T-helper 2 cell treated with Interferon-gamma antibody and Interleukin-4, amounts not matched to agents 5 μg/mL and 100 μg/mL, for 36 hours (primary cell): Measurements from ENCODE around the gene PPP1CB.
"Not testable (repeated sequence)": the region's sequence is repeated elsewhere in the genome, so short reads cannot be mapped to it uniquely, and the experiment has no call there.

Experiments used
- DNase-seq: peaks from one replicate; pipeline ENCODE4 v3.0.0; 2021; ENCODE audit warnings: low spot score
- H3K27ac Mint-ChIP-seq: one replicate; pipeline ENCODE4 v1.8.0; 2021; ENCODE audit warnings: mild to moderate bottlenecking, mixed read lengths
- H3K27me3 Mint-ChIP-seq: one replicate; pipeline ENCODE4 v1.8.0; 2021; ENCODE audit warnings: low read depth, mixed read lengths
- H3K36me3 Mint-ChIP-seq: one replicate; pipeline ENCODE4 v1.8.0; 2021; ENCODE audit warnings: low read depth, mixed read lengths
- H3K4me1 Mint-ChIP-seq: one replicate; pipeline ENCODE4 v1.8.0; 2021; ENCODE audit warnings: low read depth, mixed read lengths
- H3K4me3 Mint-ChIP-seq: one replicate; pipeline ENCODE4 v1.8.0; 2022; ENCODE audit warnings: mild to moderate bottlenecking, moderate library complexity, mixed read lengths
- H3K9me3 Mint-ChIP-seq: one replicate; pipeline ENCODE4 v1.8.0; 2021; ENCODE audit warnings: mixed read lengths

The PPP1CB gene

GRCh38 chr2:28772351-28772750 lies 20.7 kb downstream of the PPP1CB start:
- peaks cover 26% of the 10 kb centered on the region for H3K36me3 Mint-ChIP-seq
- H3K4me3 Mint-ChIP-seq = no peak overlapping the region
- no peaks in the 10 kb centered on the region for H3K9me3 Mint-ChIP-seq
- H3K4me1 Mint-ChIP-seq = peaks cover 22% of the 10 kb centered on the region
- no peaks in the 10 kb centered on the region for H3K27me3 Mint-ChIP-seq
- DNase-seq = no peak
- no peak overlapping the region for H3K27ac Mint-ChIP-seq

- Mint-ChIP-seq H3K27ac (no peak overlapping the region), H3K27me3 (no peaks in the 10 kb centered on the region), H3K36me3 (peaks cover 25% of the 10 kb centered on the region), H3K4me1 (peaks cover 10% of the 10 kb centered on the region), H3K9me3 (no peaks in the 10 kb centered on the region), H3K4me3 (no peak overlapping the region)
- no peak for DNase-seq
Measured at GRCh38 chr2:28776471-28776870, 24.8 kb downstream of the PPP1CB start.

GRCh38 chr2:28778392-28778791 lies 26.8 kb downstream of the PPP1CB start:
- Mint-ChIP-seq H3K27me3 (no peaks in the 10 kb centered on the region), H3K4me1 (peaks cover 4% of the 10 kb centered on the region), H3K9me3 (no peaks in the 10 kb centered on the region), H3K4me3 (no peak overlapping the region), H3K36me3 (peaks cover 34% of the 10 kb centered on the region), H3K27ac (no peak overlapping the region)
- no peak for DNase-seq

GRCh38 chr2:28779001-28779400 lies 27.4 kb downstream of the PPP1CB start:
- no peak for DNase-seq
- Mint-ChIP-seq H3K36me3 (peaks cover 37% of the 10 kb centered on the region), H3K27me3 (no peaks in the 10 kb centered on the region), H3K4me3 (no peak overlapping the region), H3K4me1 (peaks cover 4% of the 10 kb centered on the region), H3K9me3 (no peaks in the 10 kb centered on the region), H3K27ac (no peak overlapping the region)

- no peak for DNase-seq
- Mint-ChIP-seq H3K4me1 (peaks cover 4% of the 10 kb centered on the region), H3K36me3 (peaks cover 40% of the 10 kb centered on the region), H3K27ac (no peak overlapping the region), H3K9me3 (no peaks in the 10 kb centered on the region), H3K27me3 (no peaks in the 10 kb centered on the region), H3K4me3 (no peak overlapping the region)
Measured at GRCh38 chr2:28780496-28780895, 28.9 kb downstream of the PPP1CB start.

GRCh38 chr2:28782423-28782822 lies 30.8 kb downstream of the PPP1CB start:
- no peak overlapping the region for H3K4me3 Mint-ChIP-seq
- H3K27me3 Mint-ChIP-seq = no peaks in the 10 kb centered on the region

GRCh38 chr2:28784570-28784969 lies 32.9 kb downstream of the PPP1CB start:
- not testable (repeated sequence) for H3K4me3 Mint-ChIP-seq, H3K27me3 Mint-ChIP-seq, H3K4me1 Mint-ChIP-seq, H3K27ac Mint-ChIP-seq, DNase-seq, H3K9me3 Mint-ChIP-seq
- H3K36me3 Mint-ChIP-seq = peaks cover 44% of the 10 kb centered on the region

More at GRCh38 chr2:28782423-28782822, 30.8 kb downstream of the PPP1CB start:
- DNase-seq = no peak
- H3K27ac Mint-ChIP-seq = no peak overlapping the region
- H3K9me3 Mint-ChIP-seq = no peaks in the 10 kb centered on the region
- peaks cover 38% of the 10 kb centered on the region for H3K36me3 Mint-ChIP-seq
- H3K4me1 Mint-ChIP-seq = peaks cover 4% of the 10 kb centered on the region

- no peaks in the 10 kb centered on the region for H3K27me3 Mint-ChIP-seq
- peaks cover 15% of the 10 kb centered on the region for H3K9me3 Mint-ChIP-seq
- H3K36me3 Mint-ChIP-seq = peaks cover 64% of the 10 kb centered on the region
- H3K4me3 Mint-ChIP-seq = no peak overlapping the region
- DNase-seq = no peak
- peaks cover 9% of the 10 kb centered on the region for H3K4me1 Mint-ChIP-seq
- H3K27ac Mint-ChIP-seq = no peak overlapping the region
Measured at GRCh38 chr2:28796620-28797019, 45.0 kb downstream of the PPP1CB start.

- Mint-ChIP-seq H3K27me3 (no peaks in the 10 kb centered on the region), H3K4me1 (peaks cover 8% of the 10 kb centered on the region), H3K27ac (no peak overlapping the region), H3K9me3 (peaks cover 8% of the 10 kb centered on the region), H3K4me3 (no peak overlapping the region), H3K36me3 (peaks cover 50% of the 10 kb centered on the region)
- DNase-seq = no peak
Measured at GRCh38 chr2:28801726-28802125, 50.1 kb downstream of the PPP1CB start.

GRCh38 chr2:28802975-28803429 lies 51.4 kb downstream of the PPP1CB start:
- H3K36me3 Mint-ChIP-seq = peaks cover 38% of the 10 kb centered on the region
- H3K27ac Mint-ChIP-seq = no peak overlapping the region
- H3K4me1 Mint-ChIP-seq = no peaks in the 10 kb centered on the region
- no peak overlapping the region for H3K4me3 Mint-ChIP-seq
- DNase-seq = no peak
- H3K27me3 Mint-ChIP-seq = no peaks in the 10 kb centered on the region
- no peaks in the 10 kb centered on the region for H3K9me3 Mint-ChIP-seq

- peak overlapping the region; percentile 62 for H3K27ac Mint-ChIP-seq
- DNase-seq = no peak
- peak overlapping the region; percentile 77 for H3K4me3 Mint-ChIP-seq
- peaks cover 7% of the 10 kb centered on the region for H3K4me1 Mint-ChIP-seq
- peaks cover 2% of the 10 kb centered on the region for H3K27me3 Mint-ChIP-seq
- peaks cover 10% of the 10 kb centered on the region for H3K36me3 Mint-ChIP-seq
- H3K9me3 Mint-ChIP-seq = no peaks in the 10 kb centered on the region
Measured at GRCh38 chr2:28809927-28810326, 58.3 kb downstream of the PPP1CB start.

GRCh38 chr2:28810384-28811285 lies 59.0 kb downstream of the PPP1CB start, which contains the start of gene SPDYA:
Gene SPDYA, plus strand, starts transcription at chr2:28810834. Its CDS starts 5,181 bp downstream, at chr2:28816015.
- Mint-ChIP-seq H3K36me3 (peaks cover 7% of the 10 kb centered on the region), H3K4me3 (peak within 1 kb of the TSS; percentile 77), H3K9me3 (no peaks in the 10 kb centered on the region), H3K27ac (peak within 1 kb of the TSS; percentile 62), H3K27me3 (peaks cover 2% of the 10 kb centered on the region), H3K4me1 (peaks cover 7% of the 10 kb centered on the region)
- DNase-seq = peak; percentile 85

- Mint-ChIP-seq H3K27ac (no peak overlapping the region), H3K36me3 (no peaks in the 10 kb centered on the region), H3K27me3 (no peaks in the 10 kb centered on the region), H3K9me3 (no peaks in the 10 kb centered on the region), H3K4me1 (peaks cover 7% of the 10 kb centered on the region), H3K4me3 (no peak overlapping the region)
- no peak for DNase-seq
Measured at GRCh38 chr2:28818053-28818452, 66.4 kb downstream of the PPP1CB start.

- peak; percentile 51 for DNase-seq
- H3K27me3 Mint-ChIP-seq = no peaks in the 10 kb centered on the region
- no peak overlapping the region for H3K4me3 Mint-ChIP-seq
- H3K36me3 Mint-ChIP-seq = no peaks in the 10 kb centered on the region
- H3K27ac Mint-ChIP-seq = no peak overlapping the region
- no peaks in the 10 kb centered on the region for H3K9me3 Mint-ChIP-seq
- H3K4me1 Mint-ChIP-seq = peaks cover 7% of the 10 kb centered on the region
Measured at GRCh38 chr2:28821295-28821958, 69.8 kb downstream of the PPP1CB start.
